Measurements from ENCODE around the gene KCTD10.

- TF ChIP-seq CTCF (IDR thresholded peaks at IDR 0.05; ENCODE audit: low read depth, low read length, missing input control) (no peak), HNF4G (IDR thresholded peaks at IDR 0.05) (no peak), ZBTB33 (IDR thresholded peaks at IDR 0.05) (no peak), TAF1 (conservative IDR thresholded peaks at IDR 0.05) (no peak), YY1 (IDR thresholded peaks at IDR 0.05) (no peak), FOXA2 (IDR thresholded peaks at IDR 0.05) (no peak), RAD21 (IDR thresholded peaks at IDR 0.05) (no peak), REST (IDR thresholded peaks at IDR 0.05) (no peak), NR2F2 (IDR thresholded peaks at IDR 0.05) (no peak), JUND (IDR thresholded peaks at IDR 0.05) (no peak), FOXA1 (IDR thresholded peaks at IDR 0.05) (no peak), SP1 (IDR thresholded peaks at IDR 0.05) (no peak)
Measured at GRCh38 chr12:109418848-109419480, 58.1 kb downstream of the KCTD10 start.
